HG02840 (cell line): ENCODE data around the gene CCDC88B.
A peak's percentile ranks its signal among the peaks of the same experiment; 100 is the strongest.
"Not testable (repeated sequence)": the region's sequence is repeated elsewhere in the genome, so short reads cannot be mapped to it uniquely, and the experiment has no call there.

Source experiments
- ATAC-seq: cut with Tn5 transposase; IDR thresholded peaks from one replicate; pipeline ENCODE4 v1.9.1; 2021; ENCODE audit warnings: mild to moderate bottlenecking, moderate library complexity, moderate number of reproducible peaks; ENCODE audit not compliant: unreplicated experiment, low FRiP score

Gene CCDC88B

DNA sequence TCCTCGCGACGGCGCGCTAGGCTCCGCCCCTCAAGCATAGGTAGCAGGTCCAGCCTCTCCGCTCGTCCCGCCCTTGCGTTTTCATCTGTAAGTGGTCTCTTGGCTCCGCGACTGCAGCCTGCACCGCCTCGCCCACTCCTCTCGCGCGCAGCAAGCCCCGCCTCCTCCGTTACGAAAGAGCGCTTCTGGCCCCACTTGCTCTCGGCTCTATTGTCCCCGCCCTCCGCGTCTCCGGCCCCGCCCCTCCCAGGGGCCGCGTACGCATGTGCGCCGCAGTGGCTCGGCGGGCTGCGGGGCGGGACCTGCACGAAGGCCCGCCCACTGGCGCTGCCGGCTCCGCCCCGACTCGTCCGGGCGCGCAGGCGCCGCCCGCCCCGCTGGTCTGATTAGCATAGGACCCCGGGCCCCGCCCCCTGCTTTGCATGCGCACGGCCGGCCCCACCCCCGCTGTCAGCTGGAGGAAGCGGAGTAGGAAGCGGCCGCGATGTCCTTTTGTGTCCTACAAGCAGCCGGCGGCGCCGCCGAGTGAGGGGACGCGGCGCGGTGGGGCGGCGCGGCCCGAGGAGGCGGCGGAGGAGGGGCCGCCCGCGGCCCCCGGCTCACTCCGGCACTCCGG, 34.8 kb upstream of the CCDC88B start, which contains the start of gene ESRRA:
Gene ESRRA, plus strand, starts transcription at position 450 of the 616 bp plus-strand sequence. CDS start 1,656 bp downstream, outside the sequence.
- ATAC-seq = peak; percentile 78

DNA sequence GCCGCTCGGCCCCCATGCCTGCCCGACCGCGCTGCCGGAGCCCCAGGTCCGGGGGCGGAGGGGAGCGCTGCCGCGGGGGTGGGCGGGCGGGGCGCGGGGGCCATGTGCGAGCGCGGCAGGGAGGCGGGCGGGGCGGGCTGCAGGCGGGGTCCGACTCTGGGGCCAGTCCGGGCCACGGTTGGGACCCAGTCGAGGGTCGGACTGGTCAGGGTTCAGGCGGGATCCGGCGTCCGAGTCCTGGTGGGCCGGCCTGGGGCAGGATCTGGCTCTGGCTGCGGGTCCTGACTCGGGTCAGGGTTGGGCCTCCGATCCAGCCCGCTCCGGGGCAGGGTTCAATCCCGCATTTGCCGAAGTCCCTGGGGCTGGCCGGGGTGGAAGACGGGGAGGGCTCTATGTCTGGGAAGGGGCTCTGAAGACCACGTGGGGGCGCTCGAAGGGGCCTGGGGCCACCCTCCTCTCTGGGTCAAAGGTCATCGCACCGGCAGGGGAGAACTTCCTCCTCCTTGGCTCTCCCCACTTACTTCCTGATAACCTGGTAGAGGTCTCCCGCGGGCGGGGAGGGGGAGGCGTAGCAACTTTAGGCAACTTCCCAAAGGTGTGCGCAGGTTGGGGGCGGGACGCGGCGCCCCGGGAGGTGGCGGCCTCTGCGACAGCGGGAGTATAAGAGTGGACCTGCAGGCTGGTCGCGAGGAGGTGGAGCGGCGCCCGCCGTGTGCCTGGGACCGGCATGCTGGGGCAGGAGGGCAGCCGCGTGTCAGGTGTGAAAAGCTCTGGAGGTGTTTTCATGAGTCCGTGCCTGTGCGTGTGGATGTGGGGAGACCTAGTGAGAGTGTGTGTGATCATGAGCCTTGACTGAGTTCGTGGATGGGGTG, 34.1 kb upstream of the CCDC88B start:
- peak; percentile 20 for ATAC-seq

DNA sequence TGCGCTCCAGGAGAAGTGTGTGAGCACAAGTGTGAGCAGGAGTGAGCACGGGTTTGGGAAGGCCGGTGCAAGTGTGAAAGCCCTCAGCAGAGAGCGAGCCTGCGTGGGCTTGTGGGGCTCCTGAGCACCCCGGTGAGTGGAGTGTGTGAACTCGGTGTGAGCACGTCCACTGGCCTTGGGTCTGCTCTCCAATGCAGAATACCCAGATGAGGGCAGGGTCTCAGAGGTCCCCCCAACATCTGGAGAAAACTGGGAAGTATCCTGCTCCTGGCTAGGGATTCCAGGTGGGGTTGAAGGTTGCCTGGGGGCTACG, 33.5 kb upstream of the CCDC88B start:
- no peak for ATAC-seq

DNA sequence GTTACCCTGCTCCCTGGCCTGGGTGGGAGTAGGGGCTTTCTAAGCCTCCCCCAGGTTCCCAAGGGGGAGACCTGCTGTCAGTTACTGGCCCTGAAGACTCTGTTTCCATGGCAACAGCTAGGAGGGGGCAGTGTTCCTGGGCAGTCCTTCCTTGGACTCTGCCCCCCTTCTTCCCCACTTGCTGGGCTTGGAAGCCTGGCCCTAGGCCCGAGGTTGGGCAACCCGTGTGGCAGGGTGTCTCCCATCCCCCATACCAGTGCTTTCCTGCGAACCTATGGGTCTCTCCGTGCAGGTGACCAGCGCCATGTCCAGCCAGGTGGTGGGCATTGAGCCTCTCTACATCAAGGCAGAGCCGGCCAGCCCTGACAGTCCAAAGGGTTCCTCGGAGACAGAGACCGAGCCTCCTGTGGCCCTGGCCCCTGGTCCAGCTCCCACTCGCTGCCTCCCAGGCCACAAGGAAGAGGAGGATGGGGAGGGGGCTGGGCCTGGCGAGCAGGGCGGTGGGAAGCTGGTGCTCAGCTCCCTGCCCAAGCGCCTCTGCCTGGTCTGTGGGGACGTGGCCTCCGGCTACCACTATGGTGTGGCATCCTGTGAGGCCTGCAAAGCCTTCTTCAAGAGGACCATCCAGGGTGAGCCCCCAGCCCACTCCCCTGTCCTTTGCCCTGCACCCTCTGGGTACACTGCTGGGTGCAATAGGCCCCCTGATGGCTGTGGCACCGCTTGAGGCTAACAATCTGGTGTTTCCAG, 33.0 kb upstream of the CCDC88B start:
- ATAC-seq = no peak

DNA sequence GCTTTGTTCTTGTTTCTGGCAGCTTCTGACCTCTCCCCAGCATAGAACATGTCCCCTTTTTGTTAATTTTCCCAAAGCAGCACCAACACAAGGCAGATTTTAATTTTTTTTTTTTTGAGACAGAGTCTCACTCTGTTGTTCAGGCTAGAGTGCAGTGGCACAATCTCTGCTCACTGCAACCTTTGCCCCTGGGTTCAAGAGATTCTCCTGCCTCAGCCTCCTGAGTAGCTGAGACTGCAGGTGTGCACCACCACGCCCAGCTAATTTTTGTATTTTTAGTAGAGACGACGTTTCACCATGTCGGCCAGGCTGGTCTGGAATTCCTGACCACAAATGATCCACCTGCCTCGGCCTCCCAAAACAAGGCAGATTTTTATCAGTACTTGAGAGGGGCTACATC, 32.2 kb upstream of the CCDC88B start:
- not testable (repeated sequence) for ATAC-seq

DNA sequence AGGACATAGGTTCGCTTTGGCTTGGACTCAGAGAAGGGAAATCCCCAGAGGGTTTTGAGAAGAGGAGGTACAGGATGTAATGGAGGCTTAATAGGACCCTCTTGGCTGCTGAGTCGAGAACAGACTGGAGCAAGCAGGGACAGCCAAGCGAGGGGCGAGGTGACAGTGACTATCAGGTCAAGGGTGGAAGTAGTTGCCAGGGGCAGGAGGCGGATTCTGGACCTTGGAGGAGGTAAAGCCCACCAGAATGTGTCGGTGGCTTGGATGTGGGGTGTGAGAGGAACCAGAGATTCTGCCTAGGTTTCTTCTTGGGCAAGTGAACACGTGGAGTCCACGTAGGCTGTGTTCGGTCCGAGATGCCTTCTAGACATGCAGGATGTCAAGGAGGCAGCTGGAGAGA, 27.1 kb upstream of the CCDC88B start:
- ATAC-seq = no peak

DNA sequence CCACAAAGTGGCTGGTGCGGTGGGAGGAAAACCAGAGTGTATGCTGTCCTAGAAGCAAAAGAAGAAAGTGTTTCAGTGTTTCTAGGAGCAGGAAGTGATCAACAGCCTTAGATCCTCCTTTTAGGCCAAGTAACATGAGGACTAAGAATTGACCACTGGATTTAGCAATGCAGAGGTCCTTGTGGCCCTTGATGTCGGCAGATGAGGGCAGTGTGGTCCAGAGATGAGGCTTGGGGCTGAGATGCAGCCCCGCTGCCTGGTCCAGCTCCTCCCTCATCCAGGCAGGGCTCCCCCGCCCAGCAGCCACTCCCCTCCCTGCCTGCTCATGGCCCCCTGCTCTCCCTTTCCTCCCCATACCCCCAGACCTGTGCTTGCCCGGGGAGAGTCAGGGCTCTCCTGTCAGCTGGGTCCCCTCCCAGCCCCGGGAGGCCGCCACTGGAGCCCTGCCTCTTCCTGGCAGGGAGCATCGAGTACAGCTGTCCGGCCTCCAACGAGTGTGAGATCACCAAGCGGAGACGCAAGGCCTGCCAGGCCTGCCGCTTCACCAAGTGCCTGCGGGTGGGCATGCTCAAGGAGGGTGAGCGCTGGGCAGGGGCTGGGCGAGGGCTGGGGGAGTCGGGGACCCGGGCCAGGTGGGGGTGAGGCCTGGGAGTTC, 26.4 kb upstream of the CCDC88B start:
- no peak for ATAC-seq

DNA sequence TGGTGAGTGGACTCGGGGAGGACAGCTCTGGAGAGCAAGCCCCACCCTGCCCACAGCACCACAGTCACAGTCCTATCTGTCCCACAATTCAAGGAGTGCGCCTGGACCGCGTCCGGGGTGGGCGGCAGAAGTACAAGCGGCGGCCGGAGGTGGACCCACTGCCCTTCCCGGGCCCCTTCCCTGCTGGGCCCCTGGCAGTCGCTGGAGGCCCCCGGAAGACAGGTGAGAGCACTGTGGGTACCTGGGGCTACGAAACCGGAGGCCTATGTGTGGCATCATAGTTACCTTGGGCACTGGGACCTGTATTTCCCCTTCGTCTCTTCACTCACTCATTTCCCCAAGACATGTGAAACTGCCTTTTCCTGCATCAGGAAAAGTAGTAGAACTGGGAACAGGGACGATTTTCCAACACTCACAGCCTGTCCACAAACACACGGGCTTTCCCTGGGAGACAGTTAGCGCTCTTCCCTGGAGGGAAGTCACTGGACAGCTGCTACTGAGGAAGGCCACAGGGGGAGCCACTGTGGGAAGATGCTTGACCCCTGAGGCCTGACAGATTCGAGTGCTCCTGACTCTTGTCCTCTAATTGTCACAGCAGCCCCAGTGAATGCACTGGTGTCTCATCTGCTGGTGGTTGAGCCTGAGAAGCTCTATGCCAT, 25.7 kb upstream of the CCDC88B start:
- ATAC-seq = no peak

DNA sequence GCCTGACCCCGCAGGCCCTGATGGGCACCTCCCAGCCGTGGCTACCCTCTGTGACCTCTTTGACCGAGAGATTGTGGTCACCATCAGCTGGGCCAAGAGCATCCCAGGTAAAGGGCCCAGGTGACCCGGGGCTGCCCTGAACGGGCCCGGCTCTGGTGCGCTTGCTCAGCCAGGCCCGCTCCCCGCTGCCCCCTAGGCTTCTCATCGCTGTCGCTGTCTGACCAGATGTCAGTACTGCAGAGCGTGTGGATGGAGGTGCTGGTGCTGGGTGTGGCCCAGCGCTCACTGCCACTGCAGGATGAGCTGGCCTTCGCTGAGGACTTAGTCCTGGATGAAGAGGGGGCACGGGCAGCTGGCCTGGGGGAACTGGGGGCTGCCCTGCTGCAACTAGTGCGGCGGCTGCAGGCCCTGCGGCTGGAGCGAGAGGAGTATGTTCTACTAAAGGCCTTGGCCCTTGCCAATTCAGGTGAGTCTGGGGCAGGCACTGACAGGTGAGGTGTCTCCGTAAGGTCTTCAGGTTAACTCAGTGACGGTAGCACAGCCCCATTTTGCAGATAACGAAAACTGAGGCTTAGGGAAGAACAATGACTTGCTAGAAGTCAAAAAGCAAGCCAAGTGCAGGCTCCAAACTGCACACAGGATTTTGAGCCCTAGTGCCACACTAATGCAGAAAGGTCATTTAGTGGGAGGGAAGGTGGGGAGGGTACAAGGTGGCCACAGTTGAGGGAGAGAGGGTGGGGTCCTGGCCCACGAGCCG, 25.0 kb upstream of the CCDC88B start:
- no peak for ATAC-seq

DNA sequence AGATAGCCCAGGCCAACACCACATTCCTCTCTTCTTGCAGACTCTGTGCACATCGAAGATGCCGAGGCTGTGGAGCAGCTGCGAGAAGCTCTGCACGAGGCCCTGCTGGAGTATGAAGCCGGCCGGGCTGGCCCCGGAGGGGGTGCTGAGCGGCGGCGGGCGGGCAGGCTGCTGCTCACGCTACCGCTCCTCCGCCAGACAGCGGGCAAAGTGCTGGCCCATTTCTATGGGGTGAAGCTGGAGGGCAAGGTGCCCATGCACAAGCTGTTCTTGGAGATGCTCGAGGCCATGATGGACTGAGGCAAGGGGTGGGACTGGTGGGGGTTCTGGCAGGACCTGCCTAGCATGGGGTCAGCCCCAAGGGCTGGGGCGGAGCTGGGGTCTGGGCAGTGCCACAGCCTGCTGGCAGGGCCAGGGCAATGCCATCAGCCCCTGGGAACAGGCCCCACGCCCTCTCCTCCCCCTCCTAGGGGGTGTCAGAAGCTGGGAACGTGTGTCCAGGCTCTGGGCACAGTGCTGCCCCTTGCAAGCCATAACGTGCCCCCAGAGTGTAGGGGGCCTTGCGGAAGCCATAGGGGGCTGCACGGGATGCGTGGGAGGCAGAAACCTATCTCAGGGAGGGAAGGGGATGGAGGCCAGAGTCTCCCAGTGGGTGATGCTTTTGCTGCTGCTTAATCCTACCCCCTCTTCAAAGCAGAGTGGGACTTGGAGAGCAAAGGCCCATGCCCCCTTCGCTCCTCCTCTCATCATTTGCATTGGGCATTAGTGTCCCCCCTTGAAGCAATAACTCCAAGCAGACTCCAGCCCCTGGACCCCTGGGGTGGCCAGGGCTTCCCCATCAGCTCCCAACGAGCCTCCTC, 24.1 kb upstream of the CCDC88B start:
- ATAC-seq = not testable (repeated sequence)

DNA sequence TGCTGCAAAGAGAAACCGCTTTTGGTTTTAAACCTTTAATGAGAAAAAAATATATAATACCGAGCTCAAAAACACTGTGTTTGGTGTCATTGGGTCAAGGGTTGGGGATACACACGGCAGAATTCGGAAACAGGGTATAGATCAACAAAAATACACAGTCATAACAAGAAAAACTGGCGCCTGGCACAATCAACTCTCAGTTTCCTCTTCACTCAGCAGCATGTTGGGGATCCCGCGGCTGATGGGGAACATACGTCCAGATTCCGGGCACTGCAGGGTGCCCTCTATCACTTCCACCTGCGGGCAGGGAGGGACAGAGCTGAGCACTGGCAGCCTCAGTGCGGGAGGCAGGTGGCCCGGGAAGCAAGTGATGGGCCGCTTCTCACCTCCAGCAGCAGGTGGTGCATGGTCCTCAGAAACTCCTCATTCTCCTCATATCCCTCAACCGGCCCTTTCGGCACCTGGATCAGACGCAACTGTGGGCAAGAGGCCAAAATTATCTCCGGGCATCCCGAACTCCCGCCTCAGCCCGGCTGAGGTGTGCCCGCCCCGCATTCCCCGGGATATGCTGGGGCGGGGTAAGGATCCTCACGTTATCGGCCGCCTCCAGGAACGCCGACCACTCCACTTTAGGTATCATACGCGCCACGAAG, 23.2 kb upstream of the CCDC88B start:
- no peak for ATAC-seq

DNA sequence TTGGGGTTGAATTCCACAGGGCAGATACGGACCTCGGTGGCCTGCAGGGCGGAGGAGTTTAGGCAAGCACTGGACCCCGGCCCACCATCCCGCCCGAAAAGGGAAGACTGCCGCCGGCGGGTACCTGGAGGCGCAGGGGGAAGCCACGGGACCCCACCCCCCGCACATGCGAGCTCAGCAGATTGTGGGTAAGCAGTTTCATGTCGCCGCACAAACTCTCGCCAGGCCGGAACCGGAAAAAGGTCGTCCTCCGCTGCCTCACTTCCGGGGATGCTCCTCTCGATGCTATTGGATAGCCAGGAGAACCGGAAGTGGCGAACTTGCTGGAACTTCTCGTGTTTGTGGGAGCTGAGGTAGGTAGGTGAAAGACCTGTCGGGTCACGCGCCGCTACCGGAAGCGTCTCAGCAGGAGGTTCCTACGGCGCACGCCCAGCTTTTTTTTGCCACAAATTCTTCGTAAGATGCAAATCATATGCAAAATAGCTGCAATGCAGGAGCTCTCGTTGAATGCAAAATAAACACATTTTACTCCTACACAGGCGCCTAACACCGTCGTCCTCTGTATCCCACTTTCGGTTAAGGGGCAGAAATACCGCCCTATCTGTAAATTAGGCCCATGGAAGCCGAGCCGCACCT, 22.6 kb upstream of the CCDC88B start, which contains the start of gene TRMT112:
Gene TRMT112, minus strand, starts transcription at position 235 of the 636 bp plus-strand sequence. Its CDS starts 33 bp downstream, at position 202.
- ATAC-seq = peak; percentile 78

DNA sequence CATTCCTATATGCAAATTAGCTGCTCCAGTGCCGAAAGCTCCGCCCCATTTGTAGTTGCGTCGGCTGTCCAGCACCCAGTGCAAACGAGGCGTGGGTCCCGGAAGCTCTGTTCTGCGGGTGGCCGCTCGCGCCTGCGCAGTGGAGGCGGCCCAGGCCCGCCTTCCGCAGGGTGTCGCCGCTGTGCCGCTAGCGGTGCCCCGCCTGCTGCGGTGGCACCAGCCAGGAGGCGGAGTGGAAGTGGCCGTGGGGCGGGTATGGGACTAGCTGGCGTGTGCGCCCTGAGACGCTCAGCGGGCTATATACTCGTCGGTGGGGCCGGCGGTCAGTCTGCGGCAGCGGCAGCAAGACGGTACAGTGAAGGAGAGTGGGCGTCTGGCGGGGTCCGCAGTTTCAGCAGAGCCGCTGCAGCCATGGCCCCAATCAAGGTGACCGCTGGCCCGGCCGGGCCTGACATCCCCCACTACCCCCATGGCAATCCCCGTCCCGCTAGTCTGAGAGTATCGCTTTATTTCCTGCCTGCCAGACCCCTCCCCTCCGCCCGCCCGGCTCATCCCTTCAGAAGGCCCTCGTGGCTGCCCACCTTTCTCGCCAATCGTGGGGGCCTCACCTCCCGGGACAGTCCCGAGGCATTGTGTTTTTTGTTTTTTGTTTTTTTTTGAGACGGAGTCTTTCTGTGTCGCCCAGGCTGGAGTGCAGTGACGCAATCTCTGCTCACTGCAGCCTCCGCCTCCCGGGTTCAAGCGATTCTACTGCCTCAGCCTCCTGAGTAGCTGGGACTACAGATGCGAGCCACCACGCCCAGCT, 21.8 kb upstream of the CCDC88B start, which contains the start of gene PRDX5:
Gene PRDX5, plus strand, starts transcription at position 161 of the 805 bp plus-strand sequence. Its CDS starts 95 bp downstream, at position 256.
- ATAC-seq = peak; percentile 69

DNA sequence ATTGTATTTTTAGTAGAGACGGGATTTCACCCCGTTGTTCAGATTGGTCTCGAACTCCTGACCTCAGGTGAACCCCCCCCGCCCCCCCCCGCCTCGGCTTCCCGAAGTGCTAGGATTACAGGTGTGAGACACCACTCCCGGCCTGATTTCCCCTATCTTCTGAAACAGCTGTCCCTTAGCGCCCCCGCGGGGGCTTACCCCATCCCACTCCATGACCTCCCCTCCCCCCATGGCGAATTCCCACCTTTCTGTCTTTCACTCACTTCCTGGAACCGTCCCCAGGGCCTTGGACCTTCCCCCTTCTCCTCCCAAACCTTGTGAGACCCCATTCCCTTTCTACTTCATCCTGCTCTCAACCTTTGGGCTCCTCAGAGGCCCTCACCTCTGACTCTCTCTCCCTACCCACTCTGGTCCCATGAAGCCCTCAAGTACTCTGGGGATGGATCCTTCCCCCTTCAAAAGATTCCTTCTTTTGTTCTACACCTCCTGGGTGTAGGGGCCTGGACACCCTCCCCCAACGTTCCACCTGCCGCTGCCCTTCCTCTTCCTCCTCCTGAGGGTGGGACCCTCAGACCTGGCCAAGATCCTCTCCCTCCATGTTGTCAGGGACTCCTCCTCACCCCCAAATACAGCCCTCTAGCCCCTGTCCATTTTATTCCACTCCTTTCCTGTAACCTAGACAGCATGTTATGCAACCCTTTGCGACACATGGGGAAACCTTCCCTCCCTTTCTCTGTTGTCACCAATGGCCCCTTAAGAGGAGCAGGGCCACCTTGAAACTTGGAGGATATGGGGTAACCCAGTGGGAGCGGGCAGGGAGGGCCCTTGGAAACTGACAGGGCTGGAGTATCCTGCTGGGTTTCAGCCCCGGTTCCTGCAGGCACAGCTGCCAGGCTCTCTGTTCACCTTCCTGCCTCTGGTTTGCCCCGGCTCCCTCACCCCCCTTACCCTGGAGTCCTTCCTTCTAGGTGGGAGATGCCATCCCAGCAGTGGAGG, 20.9 kb upstream of the CCDC88B start:
- no peak for ATAC-seq

DNA sequence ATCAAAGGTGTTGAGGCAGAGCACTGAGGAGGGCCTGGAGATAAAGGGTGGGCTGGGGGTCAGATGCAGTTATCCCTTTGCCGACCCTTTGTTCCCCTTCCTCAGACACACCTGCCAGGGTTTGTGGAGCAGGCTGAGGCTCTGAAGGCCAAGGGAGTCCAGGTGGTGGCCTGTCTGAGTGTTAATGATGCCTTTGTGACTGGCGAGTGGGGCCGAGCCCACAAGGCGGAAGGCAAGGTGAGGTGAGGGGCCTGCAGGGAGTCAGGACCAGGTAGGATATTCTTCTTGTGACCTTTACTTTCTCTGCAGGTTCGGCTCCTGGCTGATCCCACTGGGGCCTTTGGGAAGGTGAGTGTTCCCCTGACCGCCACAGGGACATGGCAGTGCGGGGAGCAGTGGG, 19.4 kb upstream of the CCDC88B start:
- ATAC-seq = no peak
